ELR (cell line): Measurements from ENCODE around the gene FHAD1.
A peak's percentile ranks its signal among the peaks of the same experiment; 100 is the strongest.

Experiments used
- DNase-seq: peaks from one replicate; pipeline ENCODE4 v3.0.0-alpha.2; 2015; ENCODE audit warnings: low read depth

The FHAD1 gene

GRCh38 chr1:15246960-15247614 is at the start of gene FHAD1:
TSS of gene FHAD1 (plus strand) at chr1:15247223. CDS start at chr1:15251785, 4,562 bp downstream.
- DNase-seq: peak; percentile 30

- DNase-seq: no peak
These were observed 49.2 kb upstream of the FHAD1 start for GRCh38 chr1:15197591-15198447.

DNA sequence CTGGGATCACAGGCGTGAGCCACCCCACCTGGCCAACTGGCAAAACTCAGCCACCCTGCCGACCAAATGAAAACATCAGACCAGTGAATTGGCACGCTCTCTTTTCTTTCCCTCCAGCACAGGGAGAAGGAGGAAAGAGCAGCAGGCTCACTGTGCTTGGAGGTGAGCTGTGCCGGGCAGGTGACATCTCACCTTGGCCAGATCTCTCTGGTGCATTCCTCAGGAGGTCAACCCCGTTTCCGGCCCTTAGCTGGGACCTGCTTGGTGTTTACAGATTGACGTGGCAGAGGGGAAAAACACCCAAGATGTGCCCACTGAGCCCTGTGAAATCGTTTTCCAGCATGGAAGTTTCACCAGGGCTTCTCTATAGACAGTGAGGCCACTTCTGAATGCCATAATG is 48.3 kb upstream of the FHAD1 start:
- DNase-seq: no peak

DNA sequence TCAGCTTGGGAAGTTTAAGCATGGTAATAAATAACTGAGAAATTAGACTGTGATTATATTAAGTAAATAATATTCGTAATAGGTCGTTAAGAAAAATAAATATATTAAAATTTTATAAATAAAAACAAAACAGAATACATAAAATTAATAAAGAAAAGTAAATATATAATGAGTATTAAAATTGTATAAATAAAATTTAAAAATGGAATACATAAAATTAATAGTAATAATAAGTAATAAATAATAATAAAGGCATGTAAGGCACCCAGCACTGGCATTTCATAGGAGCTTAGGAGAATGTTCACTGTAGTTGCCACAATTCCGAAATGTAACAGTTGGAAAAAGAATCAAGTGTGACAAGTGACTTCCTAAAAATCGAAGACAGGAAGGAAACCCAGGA is 45.8 kb upstream of the FHAD1 start:
- DNase-seq: no peak

GRCh38 chr1:15201849-15202551 is 45.0 kb upstream of the FHAD1 start:
- no peak for DNase-seq

DNA sequence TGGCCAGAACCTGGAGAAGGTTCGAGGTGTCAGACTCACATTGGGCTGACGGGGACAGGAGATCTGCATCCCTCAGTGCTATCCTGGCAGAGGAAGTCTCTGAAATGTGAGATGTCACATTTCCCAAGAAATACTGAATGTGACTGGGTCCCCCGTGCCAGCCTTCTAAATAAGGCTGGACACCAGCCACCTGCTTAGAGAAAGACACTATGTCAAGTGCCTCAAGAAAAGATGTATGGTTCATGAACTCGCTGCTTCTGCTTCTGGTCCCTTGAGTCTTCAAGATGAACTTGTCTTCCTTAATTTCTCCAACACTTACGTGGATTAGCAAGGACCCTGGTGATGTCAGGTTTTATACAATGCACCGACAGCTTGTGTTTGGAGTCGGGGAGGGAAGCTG is 42.1 kb upstream of the FHAD1 start:
- DNase-seq: no peak

GRCh38 chr1:15205586-15206346 is 41.3 kb upstream of the FHAD1 start:
- no peak for DNase-seq

DNA sequence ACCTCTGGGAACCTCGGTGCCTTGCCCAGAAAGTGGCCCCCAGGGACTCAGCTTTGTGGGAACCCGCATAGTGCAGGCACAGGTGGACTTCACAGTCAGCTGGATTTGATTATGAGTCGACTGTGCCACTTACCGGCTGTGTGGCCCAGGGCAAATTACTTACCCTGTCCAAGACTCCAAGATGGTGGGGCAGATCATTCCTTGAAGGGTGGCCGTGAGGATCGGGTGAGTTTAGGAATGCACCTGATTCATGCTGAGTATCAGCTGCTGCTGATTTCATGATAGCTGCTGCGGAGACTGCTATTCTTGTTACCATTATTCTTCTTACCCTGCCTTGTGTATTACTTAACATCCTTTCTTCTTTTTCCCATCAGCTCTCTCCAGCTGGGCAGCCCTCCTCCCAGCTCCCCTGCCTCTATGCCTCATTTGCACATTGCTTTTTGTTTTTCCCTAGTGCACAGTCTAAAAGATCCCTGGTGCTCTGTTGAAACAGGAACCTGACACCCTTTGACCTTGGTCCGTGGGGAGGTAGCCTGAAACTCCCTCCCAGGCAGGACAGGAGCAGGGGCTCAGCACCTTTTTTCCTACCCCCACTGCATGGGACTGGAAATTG is 40.5 kb upstream of the FHAD1 start:
- peak; percentile 50 for DNase-seq

GRCh38 chr1:15207031-15207828 is 39.8 kb upstream of the FHAD1 start:
- no peak for DNase-seq

DNA sequence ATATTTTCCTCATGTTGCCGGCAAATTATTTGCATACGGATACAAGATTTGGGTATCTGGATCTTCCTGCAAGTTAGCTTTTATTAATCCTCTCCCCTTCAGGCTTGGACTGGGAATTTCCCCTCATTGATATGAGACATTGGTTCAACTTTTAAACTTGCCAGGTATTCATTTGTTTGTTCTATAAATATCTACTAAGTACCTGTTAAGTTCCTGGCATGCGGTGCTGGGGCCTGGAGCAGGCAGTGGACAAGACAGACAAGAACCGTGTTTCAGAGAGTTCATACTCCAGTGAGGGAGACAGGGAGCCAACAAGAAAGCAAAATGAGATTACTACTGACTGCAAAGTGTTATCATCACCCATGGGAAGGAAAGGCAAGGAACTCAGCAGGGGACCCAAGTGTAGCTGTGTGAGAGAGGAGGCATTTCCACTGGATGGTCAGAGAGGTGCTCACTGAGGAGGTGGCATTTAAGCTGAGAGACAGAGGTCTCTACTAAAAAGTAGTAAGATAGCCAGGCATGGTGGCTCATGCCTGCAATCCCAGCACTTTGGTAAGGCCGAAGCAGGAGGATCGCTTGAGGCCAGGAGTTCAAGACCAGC is 39.1 kb upstream of the FHAD1 start:
- DNase-seq: no peak

- DNase-seq: no peak
These were observed 36.2 kb upstream of the FHAD1 start for GRCh38 chr1:15210651-15211375.

DNA sequence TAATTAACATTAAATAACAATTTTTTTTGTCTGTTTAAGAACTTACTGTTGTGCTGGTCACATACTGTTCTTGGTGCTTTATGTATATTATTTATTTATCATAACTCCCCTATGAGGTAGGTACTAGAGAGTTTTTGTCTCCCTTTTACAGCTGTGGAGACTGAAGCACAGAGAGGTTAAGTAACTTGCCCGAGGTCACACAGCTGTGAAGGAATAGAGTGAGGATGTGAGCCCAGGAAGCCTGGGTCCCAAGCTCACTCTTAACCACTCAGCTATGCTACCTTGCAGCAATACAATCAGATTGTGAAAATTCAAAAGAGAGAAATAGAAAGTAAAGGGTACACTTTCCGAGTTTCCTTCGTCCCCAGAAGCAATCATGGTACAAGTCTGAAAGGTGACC is 35.6 kb upstream of the FHAD1 start:
- no peak for DNase-seq

GRCh38 chr1:15212216-15212953 is 34.6 kb upstream of the FHAD1 start:
- no peak for DNase-seq

GRCh38 chr1:15212954-15213291 is 34.1 kb upstream of the FHAD1 start:
- no peak for DNase-seq

GRCh38 chr1:15213341-15213821 is 33.6 kb upstream of the FHAD1 start:
- no peak for DNase-seq

GRCh38 chr1:15214527-15214926 is 32.5 kb upstream of the FHAD1 start:
- DNase-seq: no peak

DNA sequence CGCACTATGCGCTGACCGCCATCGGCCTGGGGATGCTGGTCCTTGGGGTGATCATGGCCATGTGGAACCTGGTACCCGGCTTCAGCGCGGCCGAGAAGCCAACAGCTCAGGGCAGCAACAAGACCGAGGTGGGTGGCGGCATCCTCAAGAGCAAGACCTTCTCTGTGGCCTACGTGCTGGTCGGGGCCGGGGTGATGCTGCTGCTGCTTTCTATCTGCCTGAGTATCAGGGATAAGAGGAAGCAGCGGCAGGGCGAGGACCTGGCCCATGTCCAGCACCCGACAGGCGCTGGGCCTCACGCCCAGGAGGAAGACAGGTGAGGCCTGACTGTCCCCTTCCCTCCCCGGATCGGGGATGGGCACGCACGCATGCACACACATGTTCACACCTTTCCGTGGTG is 31.9 kb upstream of the FHAD1 start:
- DNase-seq: no peak

GRCh38 chr1:15217654-15218053 is 29.4 kb upstream of the FHAD1 start:
- no peak for DNase-seq
